IPS-18c (cell line): ENCODE results near the gene CDH4.

Experiments used
- H3K4me3 ChIP-seq: 2 replicates; pipeline ENCODE4 v1.7.0; 2013; ENCODE audit warnings: low read depth, mild to moderate bottlenecking, low read length, moderate library complexity; ENCODE audit not compliant: insufficient read depth
- H3K9me3 ChIP-seq: one replicate; pipeline ENCODE4 v1.6.1; 2013; ENCODE audit warnings: mild to moderate bottlenecking, low read length, moderate library complexity; ENCODE audit not compliant: control insufficient read depth, insufficient read depth

CDH4 gene

GRCh38 chr20:61251529-61252393 lies at the start of gene CDH4:
TSS of gene CDH4 (plus strand) at chr20:61252261.
- Histone ChIP-seq H3K9me3 (no peaks in the 10 kb centered on the region), H3K4me3 (peak within 1 kb of the TSS; percentile 65)

DNA sequence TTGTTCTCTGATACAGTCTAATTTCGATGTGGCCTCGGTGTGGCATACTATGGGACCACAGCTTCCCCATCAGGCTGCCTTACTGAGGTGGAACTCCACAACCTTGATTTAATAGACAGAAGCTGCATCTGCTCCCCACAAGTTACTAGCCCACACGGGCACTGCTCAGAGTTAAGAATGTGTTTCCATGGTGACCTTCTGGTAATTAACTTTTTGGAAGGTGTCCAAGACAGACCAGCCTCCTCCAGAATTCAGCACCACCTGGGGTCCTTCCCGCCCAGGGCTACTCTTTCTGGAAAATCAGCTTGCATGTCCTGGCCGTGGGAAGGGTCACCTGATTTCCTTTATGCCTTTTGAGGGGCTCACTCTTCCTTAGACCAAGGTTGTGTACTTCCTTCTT lies 48.7 kb upstream of the CDH4 start:
- no peaks in the 10 kb centered on the region for H3K9me3 ChIP-seq
- H3K4me3 ChIP-seq, result no peak overlapping the region

GRCh38 chr20:61204206-61204605 lies 47.9 kb upstream of the CDH4 start:
- Histone ChIP-seq H3K4me3 (no peak overlapping the region), H3K9me3 (no peaks in the 10 kb centered on the region)

- no peaks in the 10 kb centered on the region for H3K9me3 ChIP-seq
These were observed 46.3 kb upstream of the CDH4 start for GRCh38 chr20:61205769-61206168.

DNA sequence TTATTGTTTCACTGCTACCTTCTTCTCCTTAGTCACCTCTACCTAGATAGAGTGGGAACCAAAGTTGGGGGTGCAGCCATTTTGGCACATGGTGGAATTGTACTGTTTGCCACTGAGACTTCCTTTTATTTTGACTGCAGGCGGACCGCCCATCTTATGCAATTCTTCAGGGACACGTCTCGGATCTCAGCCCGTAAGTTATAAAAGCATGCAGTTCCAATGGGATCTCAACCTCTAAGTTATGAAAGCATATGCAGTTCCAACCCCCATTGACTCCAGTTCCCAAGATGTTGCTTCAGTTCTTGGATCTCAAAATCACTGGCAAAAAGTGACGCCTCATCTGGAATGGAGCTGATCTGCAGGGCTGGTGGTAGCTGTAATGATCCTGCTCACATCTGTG lies 41.2 kb upstream of the CDH4 start:
- H3K4me3 ChIP-seq, result no peak overlapping the region
- H3K9me3 ChIP-seq, result no peaks in the 10 kb centered on the region

More at GRCh38 chr20:61205769-61206168, 46.3 kb upstream of the CDH4 start:
- no peak overlapping the region for H3K4me3 ChIP-seq

DNA sequence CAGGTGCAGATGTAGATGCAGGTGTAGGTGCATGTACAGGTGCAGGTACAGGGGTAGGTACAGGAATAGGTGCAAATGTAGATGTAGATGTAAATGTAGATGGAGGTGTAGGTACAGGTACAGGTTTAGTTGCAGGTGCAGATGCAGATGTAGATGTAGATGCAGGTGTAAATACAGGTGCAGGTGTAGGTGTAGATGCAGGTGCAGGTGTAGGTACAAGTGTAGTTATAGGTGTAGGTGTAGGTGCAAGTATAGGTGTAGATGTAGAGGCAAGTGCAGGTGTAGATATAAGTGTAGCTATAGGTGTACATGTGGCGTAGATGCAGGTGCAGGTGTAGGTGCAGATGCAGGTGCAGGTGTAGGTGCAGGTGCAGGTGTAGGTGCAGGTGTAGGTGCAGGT lies 34.2 kb upstream of the CDH4 start:
- peaks cover 4% of the 10 kb centered on the region for H3K9me3 ChIP-seq

GRCh38 chr20:61219021-61219431 lies 33.0 kb upstream of the CDH4 start:
- H3K9me3 ChIP-seq, result peaks cover 4% of the 10 kb centered on the region
- H3K4me3 ChIP-seq, result no peak overlapping the region

More for the DNA sequence above, 34.2 kb upstream of the CDH4 start:
- no peak overlapping the region; the same call in 1 of the 2 replicates for H3K4me3 ChIP-seq

DNA sequence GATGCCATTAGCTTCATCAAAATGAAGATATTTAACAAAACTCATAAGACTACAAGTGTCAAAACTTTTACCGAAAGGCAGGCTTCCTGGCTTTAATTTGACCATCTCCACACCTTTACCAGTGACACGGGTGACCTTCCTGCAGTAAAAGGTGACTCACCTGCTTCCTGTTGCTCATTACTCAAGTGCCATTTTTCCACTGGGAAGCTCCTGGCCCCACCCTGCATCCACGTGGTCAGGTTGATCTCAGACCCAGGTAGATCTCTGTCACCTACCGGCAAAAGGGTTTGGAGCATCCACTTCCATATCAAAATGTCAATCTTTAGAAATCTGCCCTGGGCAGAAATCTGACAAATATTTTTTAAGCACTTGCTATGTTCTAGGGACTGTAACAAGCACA lies 31.9 kb upstream of the CDH4 start:
- H3K4me3 ChIP-seq, result no peak overlapping the region
- peaks cover 4% of the 10 kb centered on the region for H3K9me3 ChIP-seq

- peaks cover 4% of the 10 kb centered on the region for H3K9me3 ChIP-seq
These were observed 31.3 kb upstream of the CDH4 start for GRCh38 chr20:61220626-61221325.

DNA sequence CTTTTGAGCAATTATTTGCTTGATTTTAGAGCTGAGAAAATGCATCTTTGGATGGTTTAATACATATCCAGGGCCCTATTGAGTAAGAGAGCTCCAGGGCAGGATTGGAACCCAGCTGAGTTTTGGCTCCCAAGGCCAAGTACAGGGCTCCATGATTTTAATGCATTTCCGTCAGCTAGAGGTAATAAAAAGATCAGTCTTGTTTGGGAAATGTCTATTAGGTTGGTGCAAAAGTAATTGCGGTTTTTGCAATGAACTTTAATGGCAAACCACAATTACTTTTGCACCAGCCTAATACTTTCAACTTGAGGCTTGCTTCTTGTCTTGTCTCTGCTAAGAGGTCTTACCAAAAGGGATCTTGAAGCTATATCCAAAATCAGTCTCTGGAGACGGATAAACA lies 29.4 kb upstream of the CDH4 start:
- H3K9me3 ChIP-seq, result peaks cover under 1% of the 10 kb centered on the region
- H3K4me3 ChIP-seq, result no peak overlapping the region

More at GRCh38 chr20:61220626-61221325, 31.3 kb upstream of the CDH4 start:
- H3K4me3 ChIP-seq, result no peak overlapping the region

GRCh38 chr20:61223121-61223520 lies 28.9 kb upstream of the CDH4 start:
- H3K4me3 ChIP-seq, result no peak overlapping the region
- no peaks in the 10 kb centered on the region for H3K9me3 ChIP-seq

DNA sequence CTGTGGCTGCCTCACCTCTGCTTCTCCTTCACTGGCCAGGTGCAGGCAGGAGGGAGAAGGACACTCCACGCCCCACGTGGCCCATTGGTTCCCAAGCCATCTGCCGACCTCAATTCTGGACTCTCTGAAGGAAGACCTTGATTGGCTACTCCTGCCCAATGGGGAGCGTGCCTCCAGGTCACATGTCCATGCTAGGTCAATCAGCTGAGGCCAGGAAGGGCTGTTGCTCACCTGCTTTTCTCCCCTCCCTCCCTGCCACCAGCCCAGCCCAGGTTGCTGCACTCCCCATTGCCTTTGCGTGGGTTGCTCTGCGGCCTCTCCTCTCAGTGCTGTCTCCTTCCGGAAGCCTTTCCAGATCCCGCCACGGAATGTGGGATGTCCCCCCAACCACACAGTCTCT lies 21.9 kb upstream of the CDH4 start:
- no peaks in the 10 kb centered on the region for H3K9me3 ChIP-seq
- no peak overlapping the region for H3K4me3 ChIP-seq

DNA sequence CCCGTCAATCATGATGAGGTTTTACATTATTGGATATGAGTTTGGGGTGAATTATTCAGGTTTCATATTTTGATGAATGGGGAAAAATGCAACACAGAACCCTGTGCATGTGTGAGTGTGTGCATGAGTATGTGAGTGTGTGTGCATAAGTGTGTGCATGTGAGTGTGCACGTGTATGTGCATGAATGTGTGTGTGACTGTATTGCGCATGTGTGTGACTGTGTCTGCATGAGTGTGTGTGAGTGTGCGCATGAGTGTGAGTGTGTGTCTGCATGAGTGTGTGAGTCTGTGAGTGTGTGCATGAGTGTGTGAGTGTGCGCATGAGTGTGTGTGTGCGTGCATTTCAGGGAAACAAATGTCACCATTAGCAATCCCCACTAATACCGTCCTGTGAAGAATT lies 18.5 kb upstream of the CDH4 start:
- Histone ChIP-seq H3K9me3 (no peaks in the 10 kb centered on the region), H3K4me3 (no peak overlapping the region)

DNA sequence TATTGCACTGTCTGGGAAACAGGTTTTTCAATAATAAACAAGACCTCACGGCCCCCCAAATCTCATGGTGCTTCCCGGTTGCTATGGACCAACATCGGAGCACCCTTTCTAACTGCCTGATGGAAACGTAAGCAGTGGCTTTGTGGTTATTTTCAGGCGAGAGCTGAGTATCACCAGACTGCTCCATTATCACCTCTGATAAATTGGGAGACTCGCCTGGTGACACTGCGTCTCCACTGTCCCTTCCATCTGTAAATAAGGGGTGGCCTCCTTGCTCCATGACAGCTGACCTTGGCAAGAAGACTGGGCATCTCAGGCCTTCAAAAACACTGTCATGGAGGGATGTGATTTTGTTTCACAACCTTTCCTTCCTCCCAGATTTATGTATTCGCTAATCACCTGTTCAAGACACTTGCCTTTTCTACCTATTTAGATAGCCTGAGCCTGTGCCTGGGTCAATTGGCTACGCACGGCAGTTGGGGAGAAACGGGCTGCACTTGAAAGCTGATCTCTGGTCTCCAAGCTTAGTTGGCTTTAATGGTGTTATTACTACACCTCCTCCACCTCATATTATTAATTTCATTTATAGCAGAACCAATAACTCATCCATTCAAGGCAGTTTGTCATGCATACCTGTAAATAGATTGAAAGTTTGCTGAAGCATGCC lies 17.7 kb upstream of the CDH4 start:
- H3K4me3 ChIP-seq, result no peak overlapping the region
- H3K9me3 ChIP-seq, result peaks cover 2% of the 10 kb centered on the region

- Histone ChIP-seq H3K4me3 (no peak overlapping the region), H3K9me3 (peaks cover 4% of the 10 kb centered on the region)
These were observed 15.3 kb upstream of the CDH4 start for GRCh38 chr20:61236713-61237112.

DNA sequence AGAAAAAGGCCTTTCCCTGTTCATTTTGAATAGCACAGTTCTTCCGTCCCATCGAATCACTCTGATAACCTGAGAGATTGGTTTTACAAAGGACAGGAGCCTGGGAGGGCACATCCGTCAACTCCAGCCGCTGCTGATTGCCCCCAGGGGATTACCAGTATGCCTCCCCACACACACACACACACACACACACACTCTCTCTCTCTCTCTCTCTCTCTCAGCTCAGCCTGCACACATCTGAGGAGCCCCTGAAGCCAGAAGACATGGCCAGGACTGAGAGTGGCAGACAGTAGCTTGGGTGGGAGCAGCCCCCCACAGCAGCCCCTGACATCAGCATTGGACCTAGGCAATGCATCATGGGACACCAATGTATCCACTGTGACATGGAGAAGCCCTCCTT lies 13.2 kb upstream of the CDH4 start:
- Histone ChIP-seq H3K4me3 (no peak overlapping the region), H3K9me3 (peaks cover 4% of the 10 kb centered on the region)

GRCh38 chr20:61240814-61241213 lies 11.2 kb upstream of the CDH4 start:
- no peak overlapping the region for H3K4me3 ChIP-seq
- H3K9me3 ChIP-seq, result peaks cover 7% of the 10 kb centered on the region

GRCh38 chr20:61244213-61244612 lies 7.8 kb upstream of the CDH4 start:
- Histone ChIP-seq H3K9me3 (peaks cover 6% of the 10 kb centered on the region), H3K4me3 (no peak overlapping the region)
